Hematopoietic multipotent progenitor cell (in vitro differentiated cells): ENCODE measurements around the gene PPP3R1. TPM values are rescaled to one million over a fixed set of nuclear protein-coding genes. Genes with fewer than 3 reads are reported as not detected.

Experiments
- DNase-seq, 3 donors: peaks; one replicate each; pipeline ENCODE4 v3.0.0-alpha.2; 2011 to 2015; ENCODE audit warnings: low read depth in 2 of 3, low spot score in 2 of 3
- total RNA-seq: library from RNA; depleted of rRNA; stranded (reverse); fragments of >200 nt; gene quantifications from one replicate; pipeline ENCODE4 v1.2.3, GENCODE V29; 2012

PPP3R1 gene
- total RNA-seq, 1 donor, result 18.0 TPM

DNA sequence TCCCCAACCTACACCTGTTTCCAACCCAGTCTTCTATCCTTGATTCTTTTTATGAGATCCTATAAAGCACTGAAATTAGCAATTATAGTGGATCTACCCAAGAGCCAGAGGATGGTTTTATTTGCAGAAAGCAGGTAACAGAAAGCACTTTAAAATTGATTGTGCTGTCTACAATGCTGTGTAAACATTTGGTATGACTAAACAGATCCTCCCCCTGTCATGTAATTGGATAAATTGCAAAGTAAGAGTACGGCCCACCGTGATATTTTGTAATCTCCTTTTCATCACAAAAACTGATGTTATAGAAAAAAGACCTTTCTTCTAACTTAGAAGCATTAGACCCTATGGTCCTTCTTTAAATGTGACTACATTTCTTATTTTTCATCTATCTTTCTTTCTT, 11.3 kb upstream of the PPP3R1 start:
- DNase-seq, result no peak

GRCh38 chr2:68258851-68259250, 6.5 kb upstream of the PPP3R1 start:
- no peak for DNase-seq

DNA sequence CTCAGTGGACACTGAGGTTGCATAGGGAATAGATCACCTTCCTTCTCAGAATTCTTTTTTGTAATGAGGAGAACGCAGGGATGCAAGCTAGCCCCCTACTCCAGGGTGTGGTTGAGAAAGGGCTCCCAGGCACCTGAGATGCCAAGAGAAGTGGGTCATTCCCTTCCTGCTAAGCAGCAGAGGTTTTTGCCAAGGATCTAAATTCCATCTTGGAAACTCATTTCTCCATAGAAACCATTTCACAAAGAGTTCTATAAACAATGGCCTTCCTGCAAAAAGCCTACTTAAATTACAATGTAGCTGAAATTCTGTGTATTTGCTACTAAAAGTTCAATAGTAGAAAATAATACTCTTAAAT, 3.7 kb upstream of the PPP3R1 start:
- DNase-seq, result no peak

DNA sequence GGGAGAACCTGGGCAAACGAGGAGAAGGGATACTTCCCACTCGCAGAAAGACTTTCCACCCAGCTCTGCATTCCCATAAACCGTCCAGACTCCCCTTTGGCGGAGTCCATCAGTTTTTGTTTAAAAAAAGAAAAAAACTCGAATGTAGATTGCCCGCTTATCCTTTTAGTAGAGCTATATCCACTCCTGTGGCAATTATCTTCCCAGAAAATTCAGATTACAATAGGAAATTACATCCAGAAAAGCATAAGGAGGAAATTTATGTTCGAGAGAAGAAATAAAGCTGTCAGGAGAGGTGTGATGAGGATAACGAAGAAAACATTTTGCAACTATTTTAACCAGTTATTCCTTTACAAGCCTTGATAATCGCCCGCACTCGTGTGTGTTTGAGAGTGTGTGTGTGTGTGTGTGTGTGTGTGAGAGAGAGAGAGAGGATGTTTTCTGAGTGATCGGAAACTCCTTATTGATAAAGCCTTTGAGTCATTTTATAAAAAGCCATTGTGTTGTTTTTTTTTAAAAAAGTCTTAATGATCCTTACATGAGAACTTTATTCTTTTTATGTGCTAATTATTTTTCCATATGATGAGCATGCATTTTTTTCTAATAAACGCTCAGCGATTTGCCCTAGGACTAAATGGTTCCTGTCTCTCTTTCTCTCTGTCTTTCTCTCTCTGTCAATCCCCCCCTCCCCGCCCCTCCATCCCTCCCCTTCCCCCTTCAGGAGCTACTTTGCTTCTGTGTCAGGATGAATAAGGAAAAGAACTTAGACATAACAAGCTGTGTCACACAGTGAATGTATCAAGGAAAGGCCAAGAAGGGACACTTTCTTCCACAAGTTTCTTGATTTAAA, 1.1 kb upstream of the PPP3R1 start:
- DNase-seq, result peak in 1 of 3 donors; percentile 58

GRCh38 chr2:68251855-68252399, 405 bp downstream of the PPP3R1 start:
- no peak for DNase-seq

- DNase-seq, result peak; percentile 61 to 94 (median 87)
Observed at GRCh38 chr2:68251187-68251854, 1.0 kb downstream of the PPP3R1 start.

- DNase-seq, result no peak
Observed at GRCh38 chr2:68250652-68251186, 1.6 kb downstream of the PPP3R1 start.

GRCh38 chr2:68250196-68250595, 2.1 kb downstream of the PPP3R1 start:
- peak in 1 of 3 donors; percentile 49 for DNase-seq

DNA sequence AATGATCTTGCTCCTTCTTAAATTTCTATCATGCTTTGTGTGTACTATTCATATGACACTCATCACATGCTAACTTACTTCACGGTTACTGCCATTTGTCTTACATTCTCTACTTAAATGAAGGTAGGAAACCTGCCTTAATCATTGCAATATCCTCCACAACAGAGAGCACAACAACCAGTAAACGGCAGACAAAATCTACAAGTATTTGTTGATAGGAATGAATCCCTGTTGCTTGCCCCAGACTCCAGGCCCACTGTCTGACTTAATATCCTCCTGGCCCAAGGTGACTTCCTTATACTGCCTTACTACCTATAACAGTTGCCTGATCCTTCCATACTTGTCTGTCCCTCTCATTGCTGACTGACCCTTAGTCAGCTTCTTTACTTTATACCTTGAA, 3.5 kb downstream of the PPP3R1 start:
- no peak for DNase-seq

DNA sequence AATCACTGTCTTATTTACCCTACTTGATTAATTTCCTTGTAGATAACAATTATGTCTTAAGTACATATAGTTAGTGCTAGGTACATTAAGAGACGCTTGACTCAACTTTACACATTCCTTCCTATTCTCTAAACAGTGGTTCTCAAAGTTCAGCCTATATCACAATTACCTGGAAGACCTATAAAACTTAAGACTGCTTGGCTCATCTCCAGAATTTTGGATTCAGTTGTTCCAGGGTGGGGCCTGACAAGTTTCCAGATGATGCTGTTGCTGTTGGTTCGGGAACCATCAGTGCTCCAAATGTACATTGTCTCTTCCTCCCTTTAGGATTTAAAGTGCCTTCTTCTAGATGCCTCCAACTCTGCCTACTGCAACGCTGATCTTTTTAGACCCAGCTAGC, 4.0 kb downstream of the PPP3R1 start:
- no peak for DNase-seq

DNA sequence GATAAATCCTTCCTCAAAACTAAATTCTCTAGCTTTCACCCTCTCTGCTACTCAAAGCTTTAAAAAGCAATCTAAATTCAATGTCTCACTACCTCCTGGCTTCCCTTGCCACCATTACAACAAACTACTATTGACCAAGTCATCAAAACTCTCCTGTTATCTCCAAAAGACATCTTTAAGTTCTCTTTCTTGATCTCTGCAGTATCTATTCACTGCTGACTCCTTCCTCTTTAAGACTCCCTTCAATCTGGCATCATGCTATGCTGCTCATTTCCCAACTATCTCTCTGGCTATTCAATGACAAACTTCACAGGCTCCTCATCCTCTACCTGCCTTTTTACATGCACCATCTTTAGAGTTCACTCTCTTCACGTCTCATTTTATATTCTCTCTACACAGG, 5.9 kb downstream of the PPP3R1 start:
- no peak for DNase-seq

DNA sequence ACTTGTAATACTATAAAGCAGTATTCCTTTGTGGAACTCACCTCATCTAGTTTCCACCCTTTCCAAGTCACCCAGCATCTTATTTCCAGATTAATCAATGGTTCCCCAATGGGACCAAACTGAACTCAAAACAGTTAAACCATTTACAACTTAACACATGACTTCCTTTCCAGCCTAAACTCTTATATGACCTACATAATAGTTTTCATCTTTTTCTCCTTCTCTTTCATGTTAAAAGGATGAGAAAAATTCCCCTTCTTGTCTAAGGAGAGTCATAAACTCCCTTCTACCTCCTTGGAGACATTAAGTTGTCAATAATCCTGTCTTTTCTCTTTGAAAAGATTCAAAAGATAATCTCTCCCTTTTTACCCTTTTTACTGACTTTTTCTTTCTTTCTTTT, 6.7 kb downstream of the PPP3R1 start:
- DNase-seq, result no peak

DNA sequence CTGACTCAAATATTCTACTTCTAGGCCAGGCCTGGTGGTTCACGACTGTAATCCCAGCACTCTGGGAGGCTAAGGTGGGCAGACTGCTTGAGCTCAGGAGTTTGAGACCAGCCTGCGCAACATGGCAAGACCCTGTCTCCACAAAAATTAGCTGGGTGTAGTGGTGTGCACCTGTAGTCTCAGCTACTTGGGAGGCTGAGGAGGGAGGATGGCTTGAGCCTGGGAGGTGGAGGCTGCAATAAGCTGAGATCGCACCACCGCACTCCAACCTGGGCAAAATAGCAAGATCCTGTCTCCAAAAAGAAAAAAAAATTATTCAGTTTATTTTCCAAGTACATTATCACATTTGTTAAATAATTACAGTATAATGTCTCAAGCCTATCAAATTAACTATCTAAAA, 7.3 kb downstream of the PPP3R1 start:
- DNase-seq, result no peak

DNA sequence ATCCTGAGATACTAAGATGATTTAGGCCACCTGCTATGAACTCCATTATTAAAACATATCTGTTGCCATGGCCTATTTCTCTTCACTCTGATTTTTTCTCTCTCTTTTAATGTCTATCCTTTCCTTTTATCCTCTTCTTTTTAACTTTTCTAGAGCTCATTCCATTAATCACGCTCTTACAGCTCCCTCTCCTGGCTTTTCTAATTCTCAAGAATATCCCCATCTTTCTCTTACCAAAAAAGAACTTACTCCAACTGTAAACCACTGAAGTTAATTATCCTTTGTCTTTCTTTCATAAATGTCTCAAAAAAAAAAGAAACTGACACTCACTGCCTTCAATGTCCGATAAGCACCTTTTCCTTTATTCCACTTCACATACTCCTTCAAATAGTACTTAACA, 7.9 kb downstream of the PPP3R1 start:
- DNase-seq, result no peak

GRCh38 chr2:68241732-68242131, 10.6 kb downstream of the PPP3R1 start:
- no peak for DNase-seq

- no peak for DNase-seq
Observed at GRCh38 chr2:68240446-68240845, 11.9 kb downstream of the PPP3R1 start.

- DNase-seq, result no peak
Observed at GRCh38 chr2:68238955-68239822, 13.1 kb downstream of the PPP3R1 start.

- no peak for DNase-seq
Observed at GRCh38 chr2:68237976-68238580, 14.3 kb downstream of the PPP3R1 start.

- DNase-seq, result no peak
Observed at GRCh38 chr2:68237404-68237803, 14.9 kb downstream of the PPP3R1 start.

DNA sequence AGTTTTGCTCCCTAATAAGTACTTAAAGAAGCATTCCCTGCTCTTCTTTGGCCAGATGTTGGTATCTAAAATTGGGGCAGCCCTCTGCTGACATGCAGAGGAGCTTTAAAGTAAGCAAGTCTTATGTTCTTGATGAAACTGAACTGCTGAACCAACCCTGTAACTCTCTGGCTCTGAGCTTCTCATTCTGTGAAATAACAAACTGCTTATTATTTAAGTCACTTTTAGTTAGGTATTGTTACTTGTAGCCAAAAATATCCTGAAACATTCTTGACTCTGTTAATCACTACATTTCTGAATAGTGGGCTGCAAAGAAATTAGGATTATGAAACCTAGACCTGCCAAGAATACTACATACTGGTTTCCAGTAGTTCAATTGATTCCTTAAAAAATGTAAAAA, 15.5 kb downstream of the PPP3R1 start:
- DNase-seq, result no peak
